ENCODE results near the gene CCDC197.

DNA sequence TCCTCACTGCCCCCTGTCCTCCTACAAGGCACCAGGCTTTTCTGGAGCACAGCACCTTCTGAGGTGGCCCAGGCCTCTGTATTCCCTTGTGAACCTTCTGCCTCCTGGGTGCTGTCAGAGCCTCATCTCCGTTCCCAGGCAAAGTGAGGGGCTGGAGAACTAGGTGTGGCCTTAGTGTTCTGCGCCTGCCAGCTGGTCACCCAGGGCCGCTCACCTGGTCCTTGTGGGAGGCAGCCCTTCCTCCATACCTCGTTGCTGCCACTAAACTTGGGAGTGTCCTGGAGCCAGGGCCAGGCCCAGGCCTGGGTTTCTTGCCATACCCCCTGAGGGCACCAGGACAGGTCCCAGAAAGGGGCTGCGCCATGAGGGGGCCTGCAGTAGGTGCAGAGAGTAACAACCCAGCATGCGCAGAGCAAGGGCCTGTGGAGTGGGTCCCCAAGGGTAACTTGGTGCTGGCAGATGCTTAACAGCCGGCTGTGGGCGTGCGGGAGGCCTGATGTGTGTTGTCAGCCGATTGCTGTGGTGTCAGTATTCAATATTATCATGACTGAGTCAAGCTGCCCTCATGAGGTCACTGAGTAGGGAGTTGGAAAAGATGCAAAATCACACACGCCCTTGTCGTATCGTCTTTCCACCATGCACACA is 46.1 kb downstream of the CCDC197 start:
- TF ChIP-seq, protein P1, sequence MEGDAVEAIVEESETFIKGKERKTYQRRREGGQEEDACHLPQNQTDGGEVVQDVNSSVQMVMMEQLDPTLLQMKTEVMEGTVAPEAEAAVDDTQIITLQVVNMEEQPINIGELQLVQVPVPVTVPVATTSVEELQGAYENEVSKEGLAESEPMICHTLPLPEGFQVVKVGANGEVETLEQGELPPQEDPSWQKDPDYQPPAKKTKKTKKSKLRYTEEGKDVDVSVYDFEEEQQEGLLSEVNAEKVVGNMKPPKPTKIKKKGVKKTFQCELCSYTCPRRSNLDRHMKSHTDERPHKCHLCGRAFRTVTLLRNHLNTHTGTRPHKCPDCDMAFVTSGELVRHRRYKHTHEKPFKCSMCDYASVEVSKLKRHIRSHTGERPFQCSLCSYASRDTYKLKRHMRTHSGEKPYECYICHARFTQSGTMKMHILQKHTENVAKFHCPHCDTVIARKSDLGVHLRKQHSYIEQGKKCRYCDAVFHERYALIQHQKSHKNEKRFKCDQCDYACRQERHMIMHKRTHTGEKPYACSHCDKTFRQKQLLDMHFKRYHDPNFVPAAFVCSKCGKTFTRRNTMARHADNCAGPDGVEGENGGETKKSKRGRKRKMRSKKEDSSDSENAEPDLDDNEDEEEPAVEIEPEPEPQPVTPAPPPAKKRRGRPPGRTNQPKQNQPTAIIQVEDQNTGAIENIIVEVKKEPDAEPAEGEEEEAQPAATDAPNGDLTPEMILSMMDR (IDR thresholded peaks at IDR 0.05; ENCODE audit: borderline replicate concordance, extremely low read depth, low read length, poor library complexity, severe bottlenecking), result no peak
- TF ChIP-seq EZH2 (IDR thresholded peaks at IDR 0.05; ENCODE audit: borderline replicate concordance, low read depth, low read length, severe bottlenecking), result no peak

All from DND-41 (cell line).